K562 (cell line): Measurements from ENCODE around the gene CACNA2D3. TPM values are rescaled to one million over a fixed set of nuclear protein-coding genes. Genes with fewer than 3 reads are reported as not detected.

Experiments
- ATAC-seq: fragments of 200-7000 bp; cut with Tn5 transposase; 3 replicates; pipeline ENCODE4 v1.9.1; 2020; ENCODE audit warnings: moderate library complexity
- BruUV-seq: library from RNA; stranded (reverse); fragments of 400-500 nt; replicated peaks from 2 replicates; lab custom pipeline; 2021; lab: Mats Ljungman, UMichigan
- CTCF ChIA-PET: fragments of 300-600 bp; formaldehyde crosslinking; extraction: SDS; loops from one replicate; lab custom pipeline; 2021; ENCODE audit warnings: low intra/inter-chr PET ratio; lab: Yijun Ruan, JAX
- POLR2A ChIA-PET: fragments of 300-600, 350-650 bp; sonication (Branson Sonifier 250); formaldehyde crosslinking; extraction: SDS; loops from one replicate; lab custom pipeline; 2021; ENCODE audit warnings: antibody characterized with exemption, inconsistent platforms; lab: Yijun Ruan, JAX
- DNase-seq, 4 experiments: peaks; one replicate each; pipeline versions ENCODE4 v3.0.0 to v3.0.0-alpha.2; 2011 to 2018; ENCODE audit warnings: low spot score in 3 of 4, mixed read lengths in 3 of 4; ENCODE audit errors: extremely low read depth in 1 of 4
- FAIRE-seq: peaks from 2 replicates; lab custom pipeline; 2011; peaks lifted over from hg19 to GRCh38; lab: Jason Lieb, UNC
- H2AFZ ChIP-seq: 2 replicates; pipeline ENCODE4 v1.6.0; 2011; ENCODE audit warnings: low read depth, low read length, control low read depth, inconsistent platforms
- H3K27ac ChIP-seq: fragments of 200-600 bp; 3 replicates; pipeline ENCODE4 v1.8.0; 2011; ENCODE audit warnings: low read depth, mild to moderate bottlenecking, control low read depth, inconsistent platforms, low read length, moderate library complexity, mixed read lengths; ENCODE audit errors: extremely low read depth
- H3K27me3 ChIP-seq, 2 experiments: fragments of 300-600 bp in 1 of 2; 2 replicates in 1 of 2; 3 replicates in 1 of 2; pipeline versions ENCODE4 v1.6.0 to v1.8.0; 2011; ENCODE audit warnings: inconsistent platforms in 2 of 2, low read length in 2 of 2, mild to moderate bottlenecking in 1 of 2, mixed read lengths in 1 of 2, moderate library complexity in 1 of 2; ENCODE audit not compliant: control insufficient read depth in 2 of 2, insufficient read depth in 2 of 2
- H3K36me3 ChIP-seq: fragments of 300-600 bp; 3 replicates; pipeline ENCODE4 v1.8.0; 2011; ENCODE audit warnings: mild to moderate bottlenecking, low read length, inconsistent platforms; ENCODE audit not compliant: control insufficient read depth, insufficient read depth
- H3K4me1 ChIP-seq, 2 experiments: fragments of 200-600 bp in 1 of 2; replicated peaks in 1 of 2; 2 replicates in 1 of 2; 3 replicates in 1 of 2; pipeline versions ENCODE4 v1.5.1 to v1.8.0; 2011; ENCODE audit warnings: inconsistent platforms in 2 of 2, low read length in 2 of 2, mild to moderate bottlenecking in 1 of 2, mixed read lengths in 1 of 2, moderate library complexity in 1 of 2; ENCODE audit not compliant: control insufficient read depth in 2 of 2, insufficient read depth in 2 of 2
- H3K4me2 ChIP-seq: 2 replicates; pipeline ENCODE4 v1.6.1; 2011; ENCODE audit warnings: low read length, control low read depth, inconsistent platforms, mixed read lengths; ENCODE audit not compliant: insufficient read depth
- H3K4me3 ChIP-seq: fragments of 200-600 bp; sonication (generic), shearing (Covaris generic); 2 replicates; pipeline ENCODE4 v1.5.1; 2016; ENCODE audit warnings: control low read depth, inconsistent platforms
- H3K79me2 ChIP-seq: fragments of 200-600 bp; 3 replicates; pipeline ENCODE4 v1.8.0; 2011; ENCODE audit warnings: low read length, inconsistent platforms; ENCODE audit not compliant: control insufficient read depth, insufficient read depth
- H3K9ac ChIP-seq, 2 experiments: 2 replicates each; pipeline versions ENCODE4 v1.6.0 to v1.6.1; 2011; ENCODE audit warnings: low read depth in 2 of 2, low read length in 2 of 2, control low read depth in 1 of 2, inconsistent platforms in 1 of 2, mild to moderate bottlenecking in 1 of 2, mixed read lengths in 1 of 2; ENCODE audit not compliant: insufficient read depth in 1 of 2
- H3K9me1 ChIP-seq: one replicate; pipeline ENCODE4 v1.6.0; 2011; ENCODE audit warnings: inconsistent platforms, mild to moderate bottlenecking, low read length, moderate library complexity; ENCODE audit not compliant: control insufficient read depth, insufficient read depth
- H3K9me3 ChIP-seq: replicated peaks from 2 replicates; pipeline ENCODE4 v1.5.1; 2011; ENCODE audit warnings: low read depth, low read length, inconsistent platforms; ENCODE audit not compliant: control insufficient read depth, insufficient read depth
- H4K20me1 ChIP-seq: replicated peaks from 2 replicates; pipeline ENCODE4 v1.6.1; 2011; ENCODE audit warnings: low read length, inconsistent platforms, mixed read lengths; ENCODE audit not compliant: control insufficient read depth, insufficient read depth
- CREB1 ChIP-seq, 2 experiments: sonication (generic) in 1 of 2; formaldehyde crosslinking in 1 of 2; IDR thresholded peaks; 2 replicates each; pipeline versions ENCODE4 v1.6.1 to v1.8.0; 2012 to 2022; ENCODE audit warnings: inconsistent platforms in 1 of 2, mild to moderate bottlenecking in 1 of 2, missing genetic modification reagents in 1 of 2, moderate library complexity in 1 of 2
- CSDE1 ChIP-seq, 2 experiments: fragments of 450-650 bp; IDR thresholded peaks; 2 replicates each; pipeline ENCODE4 v1.6.1; 2016; ENCODE audit warnings: mild to moderate bottlenecking in 1 of 2
- E2F3 ChIP-seq: fragments of 250-450 bp; sonication (Bioruptor Pico); IDR thresholded peaks from 2 replicates; pipeline ENCODE4 v1.4.0; 2020; ENCODE audit warnings: mild to moderate bottlenecking
- HEY1 ChIP-seq: fragments of 250-450 bp; sonication (Bioruptor Pico); IDR thresholded peaks from 2 replicates; pipeline ENCODE4 v1.5.0; 2020; ENCODE audit warnings: mild to moderate bottlenecking, moderate library complexity, borderline replicate concordance
- KHSRP ChIP-seq: fragments of 450-650 bp; IDR thresholded peaks from 2 replicates; pipeline ENCODE4 v1.6.1; 2017
- MAFG ChIP-seq: fragments of 450-650 bp; conservative IDR thresholded peaks from 2 replicates; pipeline ENCODE4 v1.6.1; 2016; ENCODE audit warnings: missing genetic modification characterization, missing compliant biosample characterization
- MTA2 ChIP-seq: fragments of 450-650 bp; IDR thresholded peaks from 2 replicates; pipeline ENCODE4 v1.6.1; 2016; ENCODE audit warnings: low read depth
- SPI1 ChIP-seq: IDR thresholded peaks from 2 replicates; pipeline ENCODE4 v1.6.1; 2011; ENCODE audit warnings: low read depth, low read length, control low read depth, borderline replicate concordance
- TCFL5 ChIP-seq: fragments of 250-450 bp; sonication (Bioruptor Pico); conservative IDR thresholded peaks from 2 replicates; pipeline ENCODE4 v1.6.1; 2021; ENCODE audit warnings: mild to moderate bottlenecking, moderate library complexity, matching md5 sums
- TEAD1 ChIP-seq, 2 experiments: fragments of 450-650 bp in 1 of 2; sonication (generic) in 1 of 2; formaldehyde crosslinking; IDR thresholded peaks; 2 replicates each; pipeline versions ENCODE4 v1.4.0 to v1.8.0; 2020 to 2022; ENCODE audit warnings: mild to moderate bottlenecking in 2 of 2, missing genetic modification reagents in 1 of 2
- ZFP36 ChIP-seq: fragments of 150-350 bp; IDR thresholded peaks from 2 replicates; pipeline ENCODE4 v1.6.1; 2018; ENCODE audit warnings: low read length, low read depth; ENCODE audit not compliant: partially characterized antibody
- ZNF165 ChIP-seq: fragments of 250-450 bp; sonication (Bioruptor Pico); IDR thresholded peaks from 2 replicates; pipeline ENCODE4 v1.4.0; 2020; ENCODE audit warnings: borderline replicate concordance
- ZNF668 ChIP-seq: fragments of 250-450 bp; sonication (Bioruptor Pico); IDR thresholded peaks from 2 replicates; pipeline ENCODE4 v1.8.0; 2022; ENCODE audit warnings: mild to moderate bottlenecking, inconsistent platforms
- WGBS: fragments of 100-300 bp; shearing (Covaris generic); methylation state at CpG from one replicate; pipeline ENCODE4 v1.1.6; 2016; ENCODE audit warnings: low coverage, mixed read lengths; ENCODE audit not compliant: insufficient coverage; ENCODE audit errors: missing lambda C conversion rate; 5-methylcytosine and 5-hydroxymethylcytosine counted together
- in situ Hi-C: fragments of 300-500 bp; cut with MboI; formaldehyde crosslinking; loops from 4 replicates; pipeline ENCODE4 v1.15.0; 2018; ENCODE audit warnings: inconsistent platforms, mixed read lengths
- intact Hi-C: fragments of 100-400 bp; cut with micrococcal nuclease; formaldehyde crosslinking; loops from 2 replicates; pipeline ENCODE4 v1.14.2; 2022
- polyA plus RNA-seq, 8 experiments: library from polyadenylated mRNA; depleted of rRNA in 4 of 8; stranded (reverse) in 5 of 8; unstranded in 3 of 8; fragments of >200 nt; fragmentation: Nextera tagmentation in 2 of 8; fragmentation: Illumina TruSeq in 1 of 8; extraction: Ambion mirVana in 2 of 8; extraction: Trizol in 1 of 8; gene quantifications; 2 replicates each; pipeline versions ENCODE4 v1.2.1 to v1.2.3, GENCODE V29; 2011 to 2014; ENCODE audit warnings: inconsistent platforms in 1 of 8, missing spikeins in 1 of 8
- total RNA-seq, 7 experiments: library from RNA; depleted of rRNA in 6 of 7; stranded (reverse); fragments of >200 nt in 6 of 7; fragmentation: Illumina TruSeq in 2 of 7; extraction: Trizol in 2 of 7; gene quantifications; 2 replicates each; pipeline versions ENCODE4 v1.2.1 to v1.2.3, GENCODE V29; 2011 to 2021; ENCODE audit warnings: low replicate concordance in 1 of 7
- TF ChIP-seq, protein P1 (sequence below): sonication (generic); formaldehyde crosslinking; IDR thresholded peaks from 2 replicates; pipeline ENCODE4 v1.8.1; 2023; ENCODE audit warnings: mild to moderate bottlenecking, missing genetic modification reagents, moderate library complexity
- TF ChIP-seq, protein P2 (sequence below): fragments of 250-450 bp; sonication (Bioruptor Pico); IDR thresholded peaks from 2 replicates; pipeline ENCODE4 v1.5.0; 2021; ENCODE audit warnings: mild to moderate bottlenecking, moderate library complexity

CACNA2D3 gene
- total and polyA plus RNA-seq, 9 of the 15 experiments (the other 6 are each of a cell fraction or from before 2014, with no cell fraction given) = 0.01 TPM; not detected in 8

DNA sequence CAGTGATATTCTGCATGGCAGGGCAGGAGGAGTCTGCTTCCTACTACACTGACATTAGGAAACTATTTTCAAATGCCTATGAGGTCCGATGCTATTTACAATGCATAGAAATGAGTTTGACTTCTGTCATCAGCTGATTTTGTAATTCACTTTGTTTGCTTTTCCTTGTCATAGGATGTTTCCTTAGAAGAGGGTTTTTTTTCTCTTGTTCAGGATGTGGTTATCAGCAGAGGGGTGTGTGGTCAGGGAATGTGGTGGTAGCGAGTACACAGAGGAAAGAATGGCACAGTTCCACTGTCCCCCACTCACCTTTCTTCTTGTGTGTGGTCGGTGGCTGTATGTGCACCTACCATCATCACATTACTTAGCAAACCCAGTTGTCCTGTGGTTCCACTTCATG, 574.0 kb downstream of the CACNA2D3 start (continued):
- TF ChIP-seq CSDE1 (IDR thresholded peaks at IDR 0.05) (no peak), KHSRP (no peak), SPI1 (no peak)
- TF ChIP-seq, protein P1, sequence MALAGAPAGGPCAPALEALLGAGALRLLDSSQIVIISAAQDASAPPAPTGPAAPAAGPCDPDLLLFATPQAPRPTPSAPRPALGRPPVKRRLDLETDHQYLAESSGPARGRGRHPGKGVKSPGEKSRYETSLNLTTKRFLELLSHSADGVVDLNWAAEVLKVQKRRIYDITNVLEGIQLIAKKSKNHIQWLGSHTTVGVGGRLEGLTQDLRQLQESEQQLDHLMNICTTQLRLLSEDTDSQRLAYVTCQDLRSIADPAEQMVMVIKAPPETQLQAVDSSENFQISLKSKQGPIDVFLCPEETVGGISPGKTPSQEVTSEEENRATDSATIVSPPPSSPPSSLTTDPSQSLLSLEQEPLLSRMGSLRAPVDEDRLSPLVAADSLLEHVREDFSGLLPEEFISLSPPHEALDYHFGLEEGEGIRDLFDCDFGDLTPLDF (CRISPR knock-in tag) = no peak

DNA sequence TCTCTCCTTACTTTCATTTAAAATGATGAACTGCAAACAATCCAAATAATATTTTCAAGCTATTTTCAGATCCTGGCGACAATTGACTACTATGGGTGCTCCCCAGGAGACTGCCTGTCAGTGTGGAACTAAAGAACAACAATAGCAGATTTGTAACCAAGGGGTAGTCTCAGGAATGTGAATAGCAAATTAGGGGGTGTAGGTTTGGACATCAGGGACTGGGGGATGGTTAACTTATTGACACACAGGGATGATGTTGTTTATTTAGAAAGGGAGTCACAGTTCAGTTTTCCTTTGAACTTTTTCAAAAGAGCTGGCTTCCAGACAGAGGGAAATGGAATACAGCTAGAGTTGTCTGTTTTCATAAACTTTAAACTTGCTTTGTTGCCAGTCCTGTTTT, 575.7 kb downstream of the CACNA2D3 start:
- Histone ChIP-seq H3K9me1 (no peaks in the 10 kb centered on the region), H3K36me3 (no peaks in the 10 kb centered on the region), H3K79me2 (no peaks in the 10 kb centered on the region), H2AFZ (no peak overlapping the region), H3K27me3 (no peaks in the 10 kb centered on the region), H3K27ac (no peak overlapping the region), H3K4me3 (no peak overlapping the region), H3K4me2 (no peak overlapping the region), H3K9me3 (no peaks in the 10 kb centered on the region), H3K4me1 (no peaks in the 10 kb centered on the region), H4K20me1 (no peaks in the 10 kb centered on the region), H3K9ac (no peak overlapping the region)
- DNase-seq (no peak), ATAC-seq (no peak), FAIRE-seq (no peak)
- no TSS peak for BruUV-seq
- ChIA-PET POLR2A (interaction anchor here (0.7 kb wide), 1 partner anchor 68 kb away, joined by 3 read pairs; no protein-coding TSS in a partner anchor), CTCF (no interaction called here)
- in situ Hi-C loops (no loop called here), intact Hi-C loops (no loop called here)
- 0% methylated on average over 1 of the region's 1 CpG for WGBS
- no peak for TF ChIP-seq MAFG (tag)
- no peak for TF ChIP-seq E2F3 (CRISPR knock-in tag)
- no peak for TF ChIP-seq MTA2
- TF ChIP-seq ZNF668 (CRISPR knock-in tag) = no peak
- no peak for TF ChIP-seq TEAD1 (CRISPR knock-in tag; IDR thresholded peaks at IDR 0.05)
- no peak for TF ChIP-seq ZNF165 (CRISPR knock-in tag)
- no peak for TF ChIP-seq ZFP36
- TF ChIP-seq TCFL5 (CRISPR knock-in tag) = no peak
- no peak for TF ChIP-seq HEY1 (CRISPR knock-in tag)
- TF ChIP-seq CREB1 (IDR thresholded peaks at IDR 0.05) = no peak
- TF ChIP-seq CREB1 (CRISPR knock-in tag; IDR thresholded peaks at IDR 0.05) = no peak
- TF ChIP-seq, protein P2, sequence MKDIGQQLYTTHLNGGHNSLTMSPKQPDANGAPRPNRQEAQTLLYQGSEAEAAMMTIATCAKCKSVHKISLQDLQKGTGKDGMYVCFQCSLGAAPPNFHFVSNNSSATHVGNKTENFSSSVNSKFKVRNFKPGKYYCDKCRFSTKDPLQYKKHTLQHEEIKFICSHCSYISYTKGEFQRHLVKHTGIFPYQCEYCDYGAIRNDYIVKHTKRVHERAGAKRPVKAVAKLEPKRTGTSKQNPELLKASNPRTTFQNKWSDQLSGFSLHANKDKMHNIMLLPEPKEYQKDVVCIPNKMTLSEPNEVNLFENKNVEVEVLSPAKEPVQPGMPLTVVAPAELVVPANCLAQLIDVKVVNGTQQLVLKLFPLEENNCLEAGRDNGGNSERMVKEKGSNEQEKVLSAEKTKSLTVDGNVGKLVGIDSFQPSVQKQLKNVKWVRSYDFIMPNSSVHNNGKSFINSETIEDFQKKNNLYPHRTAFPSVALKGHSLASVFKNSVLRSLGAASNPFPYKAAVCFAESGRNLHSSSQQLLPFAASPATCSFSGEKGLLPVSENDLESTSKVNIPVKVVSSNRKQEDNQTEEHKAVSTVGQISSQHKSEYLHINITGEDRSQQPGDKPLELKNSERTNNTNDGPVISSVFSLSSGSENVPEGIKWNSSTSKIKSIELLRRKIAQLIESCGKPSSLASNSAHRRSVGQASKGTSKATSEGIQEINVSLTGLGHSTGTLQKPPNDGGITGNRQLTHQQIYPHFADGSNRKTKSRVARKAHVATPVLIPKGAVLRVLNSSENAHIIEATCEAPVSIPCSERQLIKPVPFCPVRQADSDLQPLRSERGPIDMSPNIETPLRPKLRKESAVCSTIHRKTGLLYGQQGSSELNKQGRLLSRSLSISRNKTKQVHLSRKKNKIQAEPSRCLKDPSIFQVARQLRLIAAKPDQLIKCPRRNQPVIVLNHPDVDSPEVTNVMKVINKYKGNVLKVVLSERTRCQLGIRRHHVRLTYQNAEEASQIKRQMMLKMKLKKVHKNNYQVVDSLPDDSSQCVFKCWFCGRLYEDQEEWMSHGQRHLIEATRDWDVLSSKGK (CRISPR knock-in tag) = no peak
